ENCODE results near the gene EXOC2. TPM values are rescaled to one million over a fixed set of nuclear protein-coding genes. Genes with fewer than 3 reads are reported as not detected.

The EXOC2 gene
- total RNA-seq, 3 donors from 2014 or later: 19.7 to 37.3 (median 26.5) TPM

- no peaks in the 10 kb centered on the region for H3K4me1 ChIP-seq
- TF ChIP-seq POLR2A (IDR thresholded peaks at IDR 0.05): no peak
- TF ChIP-seq CTCF (IDR thresholded peaks at IDR 0.05): no peak
- no peak for TF ChIP-seq POLR2AphosphoS5 (IDR thresholded peaks at IDR 0.05)
- intact Hi-C loops (cut with DNase I; ENCODE audit: low total_unique reads): no loop called here
- no peaks in the 10 kb centered on the region for H3K36me3 ChIP-seq
- DNase-seq (ENCODE audit: low spot score in 2 of 2): no peak
- no peak overlapping the region for H3K4me3 ChIP-seq
- H3K27me3 ChIP-seq: no peaks in the 10 kb centered on the region
- H3K9me3 ChIP-seq: no peaks in the 10 kb centered on the region
- H3K27ac ChIP-seq: no peak overlapping the region
Measured at GRCh38 chr6:518218-518617, 174.7 kb downstream of the EXOC2 start.

GRCh38 chr6:516213-516612, 176.7 kb downstream of the EXOC2 start:
- Histone ChIP-seq H3K4me3 (no peak overlapping the region), H3K27me3 (no peaks in the 10 kb centered on the region), H3K9me3 (no peaks in the 10 kb centered on the region), H3K27ac (no peak overlapping the region), H3K36me3 (no peaks in the 10 kb centered on the region), H3K4me1 (no peaks in the 10 kb centered on the region)
- no peak for DNase-seq (ENCODE audit: low spot score in 2 of 2)
- intact Hi-C loops (cut with DNase I; ENCODE audit: low total_unique reads): no loop called here
- TF ChIP-seq POLR2A (IDR thresholded peaks at IDR 0.05) (no peak), CTCF (IDR thresholded peaks at IDR 0.05) (no peak), POLR2AphosphoS5 (IDR thresholded peaks at IDR 0.05) (no peak)

- no peak for DNase-seq (ENCODE audit: low spot score in 2 of 2)
- Histone ChIP-seq H3K27me3 (no peaks in the 10 kb centered on the region), H3K4me1 (no peaks in the 10 kb centered on the region), H3K4me3 (no peak overlapping the region), H3K9me3 (no peaks in the 10 kb centered on the region), H3K36me3 (no peaks in the 10 kb centered on the region), H3K27ac (no peak overlapping the region)
- TF ChIP-seq POLR2AphosphoS5 (IDR thresholded peaks at IDR 0.05) (no peak), CTCF (IDR thresholded peaks at IDR 0.05) (no peak), POLR2A (IDR thresholded peaks at IDR 0.05) (no peak)
- intact Hi-C loops (cut with DNase I; ENCODE audit: low total_unique reads): no loop called here
Measured at GRCh38 chr6:515267-515666, 177.7 kb downstream of the EXOC2 start.

- no peak for DNase-seq (ENCODE audit: low spot score in 2 of 2)
- no peaks in the 10 kb centered on the region for H3K9me3 ChIP-seq
- no peaks in the 10 kb centered on the region for H3K27me3 ChIP-seq
Measured at GRCh38 chr6:514396-514978, 178.5 kb downstream of the EXOC2 start.

GRCh38 chr6:513961-514360, 179.0 kb downstream of the EXOC2 start:
- no peaks in the 10 kb centered on the region for H3K4me1 ChIP-seq
- H3K9me3 ChIP-seq: no peaks in the 10 kb centered on the region
- H3K27ac ChIP-seq: no peak overlapping the region
- H3K27me3 ChIP-seq: no peaks in the 10 kb centered on the region
- no peaks in the 10 kb centered on the region for H3K36me3 ChIP-seq
- no peak overlapping the region for H3K4me3 ChIP-seq
- no peak for DNase-seq (ENCODE audit: low spot score in 2 of 2)
- TF ChIP-seq POLR2AphosphoS5 (IDR thresholded peaks at IDR 0.05) (no peak), POLR2A (IDR thresholded peaks at IDR 0.05) (no peak), CTCF (IDR thresholded peaks at IDR 0.05) (no peak)
- intact Hi-C loops (cut with DNase I; ENCODE audit: low total_unique reads): no loop called here

More at GRCh38 chr6:514396-514978, 178.5 kb downstream of the EXOC2 start:
- no peak for TF ChIP-seq POLR2A (IDR thresholded peaks at IDR 0.05)
- TF ChIP-seq CTCF (IDR thresholded peaks at IDR 0.05): no peak
- no peak for TF ChIP-seq POLR2AphosphoS5 (IDR thresholded peaks at IDR 0.05)
- H3K27ac ChIP-seq: no peak overlapping the region
- intact Hi-C loops (cut with DNase I; ENCODE audit: low total_unique reads): no loop called here
- no peak overlapping the region for H3K4me3 ChIP-seq
- no peaks in the 10 kb centered on the region for H3K36me3 ChIP-seq
- H3K4me1 ChIP-seq: no peaks in the 10 kb centered on the region

All from breast epithelium (tissue), 4 donors.